Adrenal gland (tissue), 12 donors: Measurements from ENCODE around the gene CALB2. TPM values are rescaled to one million over a fixed set of nuclear protein-coding genes. Genes with fewer than 3 reads are reported as not detected.

ENCODE experiments used
- DNase-seq, 7 donors: peaks; one replicate each; pipeline ENCODE4 v3.0.0-alpha.2; 2019 to 2020
- H3K27ac ChIP-seq, 5 donors: fragments of 200-600 bp; sonication (generic) in 4 of 5; 1 replicate in 3 of 5; 2 replicates in 2 of 5; pipeline versions ENCODE4 v1.5.1 to v1.8.0; 2016 to 2020; ENCODE audit warnings: mild to moderate bottlenecking in 1 of 5
- H3K27me3 ChIP-seq: fragments of 200-600 bp; 2 replicates; pipeline ENCODE4 v1.8.0; 2021
- H3K36me3 ChIP-seq, 2 donors: fragments of 200-600 bp; replicated peaks in 1 of 2; 1 replicate in 1 of 2; 2 replicates in 1 of 2; pipeline versions ENCODE4 v1.5.1 to v1.8.0; 2018 to 2022
- H3K4me1 ChIP-seq, 2 donors: fragments of 200-600 bp; replicated peaks in 1 of 2; 1 replicate in 1 of 2; 2 replicates in 1 of 2; pipeline versions ENCODE4 v1.5.1 to v1.8.0; 2018 to 2021
- H3K4me3 ChIP-seq, 4 donors: fragments of 200-600 bp; sonication (generic) in 3 of 4; one replicate each; pipeline ENCODE4 v1.5.1; 2016 to 2018
- H3K9me3 ChIP-seq, 3 donors: fragments of 200-600 bp; sonication (generic) in 1 of 3; replicated peaks in 1 of 3; 1 replicate in 2 of 3; 2 replicates in 1 of 3; pipeline versions ENCODE4 v1.5.1 to v1.8.0; 2016 to 2021
- CTCF ChIP-seq, 6 experiments: fragments of 450-650 bp in 4 of 6; fragments of 200-600 bp in 2 of 6; sonication (generic) in 1 of 6; IDR thresholded peaks; 1 replicate in 5 of 6; 2 replicates in 1 of 6; pipeline versions ENCODE4 v1.5.1 to v1.8.0; 2016 to 2021; ENCODE audit warnings: antibody characterized with exemption in 6 of 6, mild to moderate bottlenecking in 2 of 6, moderate library complexity in 1 of 6
- POLR2A ChIP-seq, 2 donors: fragments of 450-650 bp; IDR thresholded peaks; one replicate each; pipeline ENCODE4 v1.6.1; 2017; ENCODE audit warnings: antibody characterized with exemption in 2 of 2, mild to moderate bottlenecking in 2 of 2, moderate library complexity in 1 of 2
- WGBS, 4 donors: extraction: QIAGEN DNeasy Blood & Tissue Kit in 2 of 4; methylation state at CpG; one replicate each; pipeline versions ENCODE4 v1.1.5 to v1.1.7; 2013 to 2017; 5-methylcytosine and 5-hydroxymethylcytosine counted together
- intact Hi-C, 2 donors: fragments of 100-400 bp; cut with DNase I; formaldehyde crosslinking; loops; one replicate each; pipeline versions ENCODE4 v1.14.1 to v1.15.0; 2022 to 2023
- polyA plus RNA-seq, 3 donors: library from polyadenylated mRNA; stranded (reverse); fragments of 200-250 nt in 2 of 3; fragments of 350-450 nt in 1 of 3; fragmentation: Illumina TruSeq in 1 of 3; extraction: RNeasy Lipid Tissue Mini Kit (QIAGEN cat#74804) in 1 of 3; gene quantifications; one replicate each; pipeline ENCODE4 v1.2.3, GENCODE V29; 2013 to 2014
- total RNA-seq, 9 donors: library from RNA; depleted of rRNA in 4 of 9; stranded (reverse); fragments of >200 nt in 4 of 9; fragments of 120-200 nt in 1 of 9; fragmentation: NEBNext Ultra II Directional in 1 of 9; extraction: Animal tissue kit (Norgen Biotek cat#: 25700) in 1 of 9; gene quantifications; one replicate each; pipeline versions ENCODE4 v1.1.0 to v1.2.4, GENCODE V29; 2013 to 2023
- donor health status: healthy with polysubstance abuse.
- donor health status: Bipolar disorder and iron deficiency.
- donor health status: DM: yes; HTN: yes; CAD: no.
- donor health status: DM: no; HTN: no; CAD: no.
- donor health status: DM: no; HTN: no; CAD: no.
- donor health status: DM: yes; HTN: yes; CAD: no.

CALB2 gene
- total and polyA plus RNA-seq, 12 donors, result 0.83 to 68.5 (median 33.0) TPM

- peak in 2 of 7 donors; percentile 39 to 45 for DNase-seq
- H3K4me1 ChIP-seq, result no peaks in the 10 kb centered on the region
- no peak overlapping the region for H3K4me3 ChIP-seq
- TF ChIP-seq POLR2A (IDR thresholded peaks at IDR 0.05) (no peak), CTCF (IDR thresholded peaks at IDR 0.05) (peak in 4 of 6 experiments; percentile 16 to 35 (median 30))
- no peaks in the 10 kb centered on the region for H3K36me3 ChIP-seq
- no peaks in the 10 kb centered on the region for H3K9me3 ChIP-seq
- H3K27ac ChIP-seq, result no peak overlapping the region
- WGBS, 4 donors, result 40 to 51% (median 49%) methylated on average over 4 of the region's 4 CpGs; no CpG with 5 or more reads in 1 of the 4 donors
- intact Hi-C loops, result no loop called here
- H3K27me3 ChIP-seq, result peaks cover 8% of the 10 kb centered on the region
Measured at GRCh38 chr16:71421911-71422310, 63.4 kb downstream of the CALB2 start.

GRCh38 chr16:71423016-71423415 lies 64.5 kb downstream of the CALB2 start:
- peaks cover 8% of the 10 kb centered on the region for H3K27me3 ChIP-seq
- WGBS, 4 donors, result 38 to 55% (median 50%) methylated on average over 2 of the region's 2 CpGs
- no peak for TF ChIP-seq POLR2A (IDR thresholded peaks at IDR 0.05)
- H3K36me3 ChIP-seq, result no peaks in the 10 kb centered on the region
- no peak overlapping the region for H3K4me3 ChIP-seq
- no peaks in the 10 kb centered on the region for H3K9me3 ChIP-seq
- no peaks in the 10 kb centered on the region for H3K4me1 ChIP-seq
- DNase-seq, result no peak
- intact Hi-C loops, result no loop called here
- H3K27ac ChIP-seq, result no peak overlapping the region

- no peak overlapping the region for H3K4me3 ChIP-seq
- no peak for DNase-seq
- TF ChIP-seq POLR2A (IDR thresholded peaks at IDR 0.05) (no peak), CTCF (IDR thresholded peaks at IDR 0.05) (no peak)
- intact Hi-C loops, result no loop called here
- no peaks in the 10 kb centered on the region for H3K36me3 ChIP-seq
- no peak overlapping the region for H3K27ac ChIP-seq
- H3K4me1 ChIP-seq, result no peaks in the 10 kb centered on the region
- peaks cover 8% of the 10 kb centered on the region for H3K27me3 ChIP-seq
- 77 to 87% (median 81%) methylated on average over 7 of the region's 7 CpGs for WGBS, 4 donors
- no peaks in the 10 kb centered on the region for H3K9me3 ChIP-seq
Measured at GRCh38 chr16:71423865-71424264, 65.3 kb downstream of the CALB2 start.

GRCh38 chr16:71424626-71425025 lies 66.1 kb downstream of the CALB2 start:
- Histone ChIP-seq H3K9me3 (no peaks in the 10 kb centered on the region), H3K27me3 (peaks cover 8% of the 10 kb centered on the region), H3K4me1 (no peaks in the 10 kb centered on the region), H3K27ac (no peak overlapping the region), H3K4me3 (no peak overlapping the region), H3K36me3 (no peaks in the 10 kb centered on the region)
- intact Hi-C loops, result no loop called here
- TF ChIP-seq CTCF (IDR thresholded peaks at IDR 0.05) (no peak), POLR2A (IDR thresholded peaks at IDR 0.05) (no peak)
- no peak for DNase-seq
- 20 to 78% (median 67%) methylated on average over 1 to 6 of the region's 6 CpGs for WGBS, 4 donors

GRCh38 chr16:71425746-71426068 lies 67.2 kb downstream of the CALB2 start:
- Histone ChIP-seq H3K4me3 (no peak overlapping the region), H3K27ac (no peak overlapping the region), H3K27me3 (peaks cover 8% of the 10 kb centered on the region), H3K9me3 (no peaks in the 10 kb centered on the region), H3K4me1 (no peaks in the 10 kb centered on the region), H3K36me3 (no peaks in the 10 kb centered on the region)
- intact Hi-C loops, result no loop called here
- WGBS, 4 donors, result 22 to 43% (median 23%) methylated on average over 5 to 18 of the region's 18 CpGs
- TF ChIP-seq POLR2A (IDR thresholded peaks at IDR 0.05) (no peak), CTCF (IDR thresholded peaks at IDR 0.05) (no peak)
- no peak for DNase-seq
